ENCODE data around the gene DIP2A. TPM values are rescaled to one million over a fixed set of nuclear protein-coding genes. Genes with fewer than 3 reads are reported as not detected.
A peak's percentile ranks its signal among the peaks of the same experiment; 100 is the strongest.

The DIP2A gene
- total and polyA plus RNA-seq, 4 donors, result 5.3 to 61.5 (median 28.0) TPM

DNA sequence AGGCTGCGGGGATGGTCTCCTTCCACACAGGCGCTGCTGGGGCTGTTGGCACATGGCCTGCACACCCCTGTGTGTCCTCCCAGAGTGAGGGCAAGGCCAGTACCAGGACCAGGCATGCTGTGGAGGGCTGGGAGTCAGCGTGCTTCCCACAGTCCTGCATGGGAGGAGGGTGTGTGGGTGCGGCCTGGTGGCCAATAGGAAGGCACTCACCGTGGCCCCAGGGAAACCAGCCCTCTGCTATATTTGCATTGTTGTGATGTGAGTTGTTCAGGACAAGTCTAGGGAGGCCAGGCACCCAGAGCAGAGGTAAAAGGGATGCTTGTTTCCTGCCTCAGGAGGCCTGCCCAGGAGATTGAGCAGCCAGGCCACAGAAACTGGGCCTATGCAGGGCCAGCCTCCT, 86.7 kb downstream of the DIP2A start:
- intact Hi-C loops (cut with DNase I), result no loop called here
- Histone ChIP-seq H3K4me3 (ENCODE audit: low read length in 2 of 2) (no peak overlapping the region), H3K4me1 (ENCODE audit: control insufficient read depth in 1 of 2, insufficient read depth in 2 of 2, low read length in 2 of 2) (no peaks in the 10 kb centered on the region), H3K27me3 (ENCODE audit: control insufficient read depth in 1 of 2, insufficient read depth in 2 of 2, low read length in 1 of 2) (no peaks in the 10 kb centered on the region), H3K27ac (ENCODE audit: low read depth in 1 of 2, low read length in 2 of 2) (no peak overlapping the region), H3K36me3 (ENCODE audit: control insufficient read depth in 1 of 2, insufficient read depth in 2 of 2, low read length in 1 of 2) (peaks cover 2 to 11% of the 10 kb centered on the region in 2 donors), H3K9me3 (ENCODE audit: control insufficient read depth, low read length) (no peaks in the 10 kb centered on the region)
- 90 to 97% methylated on average over 5 of the region's 5 CpGs for WGBS, 2 donors
- DNase-seq, result no peak
- no peak for ATAC-seq (ENCODE audit: low FRiP score)

DNA sequence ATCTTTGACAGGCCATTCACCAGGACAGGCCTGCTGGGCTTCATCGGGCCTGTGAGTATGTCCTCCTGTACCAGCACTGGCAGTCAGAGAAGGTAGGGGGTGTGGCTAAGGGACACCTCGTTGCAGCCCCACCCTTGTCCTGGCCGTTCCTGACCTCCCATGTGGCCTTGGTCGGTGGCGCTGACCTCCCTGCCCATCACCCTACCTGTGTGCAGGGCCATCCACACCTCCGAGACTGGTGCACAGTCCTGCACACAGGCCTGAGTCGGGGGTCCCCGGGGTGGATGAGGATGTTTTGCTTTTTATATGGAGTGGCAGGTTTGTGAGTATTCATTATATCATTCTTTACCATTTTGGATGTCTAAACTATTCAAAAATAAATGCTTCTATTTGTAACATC, 87.2 kb downstream of the DIP2A start:
- Histone ChIP-seq H3K27ac (ENCODE audit: low read depth in 1 of 2, low read length in 2 of 2) (no peak overlapping the region), H3K27me3 (ENCODE audit: control insufficient read depth in 1 of 2, insufficient read depth in 2 of 2, low read length in 1 of 2) (no peaks in the 10 kb centered on the region), H3K36me3 (ENCODE audit: control insufficient read depth in 1 of 2, insufficient read depth in 2 of 2, low read length in 1 of 2) (peaks cover 2 to 13% of the 10 kb centered on the region in 2 donors), H3K9me3 (ENCODE audit: control insufficient read depth, low read length) (no peaks in the 10 kb centered on the region), H3K4me1 (ENCODE audit: control insufficient read depth in 1 of 2, insufficient read depth in 2 of 2, low read length in 2 of 2) (no peaks in the 10 kb centered on the region), H3K4me3 (ENCODE audit: low read length in 2 of 2) (no peak overlapping the region)
- DNase-seq (no peak), ATAC-seq (ENCODE audit: low FRiP score) (no peak)
- intact Hi-C loops (cut with DNase I), result no loop called here
- 89 to 90% methylated on average over 8 of the region's 8 CpGs for WGBS, 2 donors

DNA sequence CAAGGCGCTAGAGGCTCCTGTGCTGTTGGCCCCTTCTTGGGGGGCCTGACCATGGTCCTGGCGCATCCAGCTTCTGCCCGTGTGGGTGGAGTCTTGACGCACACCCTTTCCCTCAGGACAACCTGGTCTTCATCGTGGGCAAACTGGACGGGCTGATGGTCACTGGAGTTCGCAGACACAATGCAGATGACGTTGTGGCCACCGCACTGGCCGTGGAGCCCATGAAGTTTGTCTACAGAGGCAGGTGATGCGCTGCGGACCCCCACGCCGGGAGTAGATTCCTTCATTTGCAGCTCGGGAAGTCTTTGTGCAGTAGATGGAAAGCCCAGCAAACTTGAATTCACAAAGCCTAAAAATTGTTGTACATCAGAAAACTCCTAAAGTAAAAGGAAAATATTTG, 88.1 kb downstream of the DIP2A start:
- intact Hi-C loops (cut with DNase I), result no loop called here
- DNase-seq (no peak), ATAC-seq (ENCODE audit: low FRiP score) (no peak)
- H3K4me3 ChIP-seq (ENCODE audit: low read length in 2 of 2), result no peak overlapping the region
- no peaks in the 10 kb centered on the region for H3K9me3 ChIP-seq (ENCODE audit: control insufficient read depth, low read length)
- H3K36me3 ChIP-seq (ENCODE audit: control insufficient read depth in 1 of 2, insufficient read depth in 2 of 2, low read length in 1 of 2), result peaks cover 2 to 12% of the 10 kb centered on the region in 2 donors
- H3K4me1 ChIP-seq (ENCODE audit: control insufficient read depth in 1 of 2, insufficient read depth in 2 of 2, low read length in 2 of 2), result no peaks in the 10 kb centered on the region
- no peaks in the 10 kb centered on the region for H3K27me3 ChIP-seq (ENCODE audit: control insufficient read depth in 1 of 2, insufficient read depth in 2 of 2, low read length in 1 of 2)
- no peak overlapping the region for H3K27ac ChIP-seq (ENCODE audit: low read depth in 1 of 2, low read length in 2 of 2)
- 95 to 99% methylated on average over 15 of the region's 15 CpGs for WGBS, 2 donors

DNA sequence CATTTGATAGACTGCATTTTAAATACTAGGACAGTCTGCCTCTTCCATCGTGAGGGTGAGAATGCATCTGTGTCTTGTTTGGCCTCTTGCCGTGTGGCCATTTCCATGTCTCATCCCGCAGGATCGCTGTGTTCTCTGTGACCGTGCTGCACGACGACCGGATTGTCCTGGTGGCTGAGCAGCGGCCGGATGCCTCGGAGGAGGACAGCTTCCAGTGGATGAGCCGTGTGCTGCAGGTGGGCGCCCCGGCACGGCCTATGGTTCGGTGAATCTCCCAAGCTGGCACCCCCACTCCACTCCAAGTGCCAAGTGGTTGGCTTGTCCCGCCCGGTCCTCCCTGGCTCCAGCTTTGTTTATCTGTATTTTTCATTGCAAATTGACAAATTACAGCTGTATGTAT, 91.0 kb downstream of the DIP2A start:
- Histone ChIP-seq H3K27ac (ENCODE audit: low read depth in 1 of 2, low read length in 2 of 2) (no peak overlapping the region), H3K36me3 (ENCODE audit: control insufficient read depth in 1 of 2, insufficient read depth in 2 of 2, low read length in 1 of 2) (peaks cover 2 to 15% of the 10 kb centered on the region in 2 donors), H3K27me3 (ENCODE audit: control insufficient read depth in 1 of 2, insufficient read depth in 2 of 2, low read length in 1 of 2) (no peaks in the 10 kb centered on the region), H3K4me3 (ENCODE audit: low read length in 2 of 2) (no peak overlapping the region), H3K9me3 (ENCODE audit: control insufficient read depth, low read length) (no peaks in the 10 kb centered on the region), H3K4me1 (ENCODE audit: control insufficient read depth in 1 of 2, insufficient read depth in 2 of 2, low read length in 2 of 2) (no peaks in the 10 kb centered on the region)
- DNase-seq, result no peak
- WGBS, 2 donors, result 94 to 95% methylated on average over 18 of the region's 18 CpGs
- no peak for ATAC-seq (ENCODE audit: low FRiP score)
- intact Hi-C loops (cut with DNase I), result no loop called here

DNA sequence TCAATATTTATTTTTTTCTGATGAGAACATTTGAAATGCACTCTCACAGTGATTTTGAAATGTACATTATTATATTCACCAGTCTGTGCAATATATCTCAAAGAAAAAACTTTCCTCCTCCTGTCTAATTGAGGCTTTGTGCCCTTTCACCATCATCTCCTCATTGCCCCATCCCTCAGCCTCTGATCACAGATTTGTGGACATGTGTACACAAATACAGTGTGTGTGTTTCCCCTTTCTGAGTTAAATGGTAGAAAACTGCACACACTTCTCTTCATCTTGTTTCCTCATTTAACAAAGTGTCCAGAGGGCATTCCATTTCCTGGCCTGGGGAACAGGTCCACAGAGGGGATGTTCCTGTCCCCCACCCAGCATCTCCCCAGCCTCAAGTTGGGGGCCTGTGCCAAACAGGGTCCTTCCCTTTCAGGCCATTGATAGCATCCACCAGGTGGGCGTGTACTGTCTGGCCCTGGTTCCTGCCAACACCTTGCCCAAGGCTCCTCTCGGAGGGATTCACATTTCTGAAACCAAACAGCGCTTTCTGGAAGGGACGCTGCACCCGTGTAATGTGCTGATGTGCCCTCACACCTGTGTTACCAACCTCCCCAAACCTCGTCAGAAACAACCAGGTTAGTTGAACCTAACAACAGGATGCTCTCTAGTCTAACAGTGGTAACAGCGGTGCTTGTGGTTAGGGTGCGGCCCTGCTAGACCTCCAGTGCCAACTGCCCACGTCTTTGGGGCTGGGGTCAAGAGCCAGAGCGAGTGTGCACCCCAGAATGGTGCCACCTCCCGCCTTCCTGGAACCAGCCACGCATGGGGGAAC, 91.6 kb downstream of the DIP2A start:
- WGBS, 2 donors, result 88 to 93% methylated on average over 12 of the region's 12 CpGs
- no peaks in the 10 kb centered on the region for H3K9me3 ChIP-seq (ENCODE audit: control insufficient read depth, low read length)
- intact Hi-C loops (cut with DNase I), result no loop called here
- H3K27ac ChIP-seq (ENCODE audit: low read depth in 1 of 2, low read length in 2 of 2), result no peak overlapping the region
- no peak for ATAC-seq (ENCODE audit: low FRiP score)
- DNase-seq, result peak in 1 of 2 donors; percentile 54
- H3K4me3 ChIP-seq (ENCODE audit: low read length in 2 of 2), result no peak overlapping the region
- H3K4me1 ChIP-seq (ENCODE audit: control insufficient read depth in 1 of 2, insufficient read depth in 2 of 2, low read length in 2 of 2), result no peaks in the 10 kb centered on the region
- no peaks in the 10 kb centered on the region for H3K27me3 ChIP-seq (ENCODE audit: control insufficient read depth in 1 of 2, insufficient read depth in 2 of 2, low read length in 1 of 2)
- peaks cover 2 to 14% of the 10 kb centered on the region in 2 donors for H3K36me3 ChIP-seq (ENCODE audit: control insufficient read depth in 1 of 2, insufficient read depth in 2 of 2, low read length in 1 of 2)

DNA sequence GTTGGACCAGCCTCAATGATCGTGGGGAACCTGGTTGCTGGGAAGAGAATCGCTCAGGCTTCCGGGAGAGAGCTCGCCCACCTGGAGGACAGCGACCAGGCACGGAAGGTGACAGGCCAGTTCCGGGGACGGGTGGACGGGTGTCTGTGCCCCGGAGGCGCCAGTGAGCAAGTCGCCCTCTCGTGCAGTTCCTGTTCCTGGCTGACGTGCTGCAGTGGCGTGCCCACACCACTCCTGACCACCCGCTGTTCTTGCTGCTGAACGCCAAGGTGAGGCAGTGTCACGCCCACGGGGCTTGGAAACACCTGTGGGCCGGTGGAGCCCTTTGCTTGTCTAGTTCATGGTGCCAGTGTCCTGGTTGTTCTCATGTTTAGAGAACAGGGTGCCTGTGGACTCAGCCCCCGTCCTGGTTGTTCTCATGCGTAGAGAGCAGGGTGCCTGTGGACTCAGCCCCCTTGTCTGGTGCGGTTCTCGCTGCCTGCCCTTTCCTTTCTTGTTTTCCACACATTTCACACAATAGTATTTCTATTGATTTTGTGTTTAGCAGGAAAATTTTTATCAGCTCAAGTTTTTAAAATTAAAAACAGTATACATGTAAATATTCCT, 93.0 kb downstream of the DIP2A start:
- no peak for ATAC-seq (ENCODE audit: low FRiP score)
- Histone ChIP-seq H3K27ac (ENCODE audit: low read depth in 1 of 2, low read length in 2 of 2) (no peak overlapping the region), H3K36me3 (ENCODE audit: control insufficient read depth in 1 of 2, insufficient read depth in 2 of 2, low read length in 1 of 2) (peaks cover 2 to 11% of the 10 kb centered on the region in 2 donors), H3K27me3 (ENCODE audit: control insufficient read depth in 1 of 2, insufficient read depth in 2 of 2, low read length in 1 of 2) (no peaks in the 10 kb centered on the region), H3K9me3 (ENCODE audit: control insufficient read depth, low read length) (no peaks in the 10 kb centered on the region), H3K4me3 (ENCODE audit: low read length in 2 of 2) (no peak overlapping the region), H3K4me1 (ENCODE audit: control insufficient read depth in 1 of 2, insufficient read depth in 2 of 2, low read length in 2 of 2) (no peaks in the 10 kb centered on the region)
- peak; percentile 65 to 76 for DNase-seq
- WGBS, 2 donors, result 90 to 91% methylated on average over 24 of the region's 24 CpGs
- intact Hi-C loops (cut with DNase I), result no loop called here

DNA sequence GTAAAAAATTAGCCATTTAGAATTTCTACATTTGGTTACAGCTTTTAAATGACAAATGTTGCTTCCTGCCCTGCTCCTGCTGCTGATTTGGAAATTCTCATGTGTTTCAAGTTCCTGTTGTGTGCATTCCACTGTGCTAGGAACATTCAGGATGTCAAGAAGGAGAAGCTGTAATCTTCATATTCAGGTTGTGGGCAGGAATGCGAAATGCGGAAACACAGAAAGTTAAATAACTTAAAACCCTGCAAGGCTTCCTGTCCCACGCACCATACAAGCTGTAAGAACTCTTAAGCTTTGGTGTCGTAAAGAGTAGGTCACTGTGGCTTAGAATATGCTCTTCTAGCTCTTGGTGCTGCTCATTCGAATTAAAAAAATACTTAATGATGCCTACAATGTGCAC, 93.6 kb downstream of the DIP2A start:
- intact Hi-C loops (cut with DNase I), result no loop called here
- H3K27ac ChIP-seq (ENCODE audit: low read depth in 1 of 2, low read length in 2 of 2), result no peak overlapping the region
- no peaks in the 10 kb centered on the region for H3K27me3 ChIP-seq (ENCODE audit: control insufficient read depth in 1 of 2, insufficient read depth in 2 of 2, low read length in 1 of 2)
- no peak overlapping the region for H3K4me3 ChIP-seq (ENCODE audit: low read length in 2 of 2)
- no peaks in the 10 kb centered on the region for H3K4me1 ChIP-seq (ENCODE audit: control insufficient read depth in 1 of 2, insufficient read depth in 2 of 2, low read length in 2 of 2)
- H3K36me3 ChIP-seq (ENCODE audit: control insufficient read depth in 1 of 2, insufficient read depth in 2 of 2, low read length in 1 of 2), result peaks cover 2 to 11% of the 10 kb centered on the region in 2 donors
- WGBS, 2 donors, result 87 to 92% methylated on average over 5 of the region's 5 CpGs
- DNase-seq (no peak), ATAC-seq (ENCODE audit: low FRiP score) (no peak)
- no peaks in the 10 kb centered on the region for H3K9me3 ChIP-seq (ENCODE audit: control insufficient read depth, low read length)

DNA sequence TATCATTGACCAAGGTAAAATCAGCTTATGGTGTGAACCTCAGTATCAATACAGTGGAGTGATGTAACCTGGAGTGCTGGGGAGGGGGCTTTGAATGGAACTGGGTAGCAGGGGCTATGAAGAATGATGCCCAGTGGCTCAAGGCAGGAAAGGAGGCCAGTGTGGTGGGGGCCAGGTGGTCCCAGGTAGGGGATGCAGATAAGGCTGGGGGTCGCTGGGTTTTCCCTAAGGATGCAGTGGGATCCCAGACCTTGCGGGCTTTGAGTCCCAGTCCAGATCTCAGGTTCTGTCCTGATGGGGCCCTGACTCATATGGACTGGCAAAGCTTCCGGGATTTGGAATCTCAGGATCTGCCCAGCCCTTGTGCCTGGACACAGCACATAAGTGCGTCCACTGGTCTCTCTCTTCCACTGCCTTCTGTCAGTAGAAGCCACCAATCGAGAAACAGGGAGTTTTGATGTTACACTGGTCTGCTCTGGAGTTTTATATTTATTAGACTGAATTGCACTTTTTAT, 94.2 kb downstream of the DIP2A start:
- ATAC-seq (ENCODE audit: low FRiP score) (no peak), DNase-seq (no peak)
- 93 to 94% methylated on average over 5 of the region's 5 CpGs for WGBS, 2 donors
- Histone ChIP-seq H3K4me1 (ENCODE audit: control insufficient read depth in 1 of 2, insufficient read depth in 2 of 2, low read length in 2 of 2) (no peaks in the 10 kb centered on the region), H3K36me3 (ENCODE audit: control insufficient read depth in 1 of 2, insufficient read depth in 2 of 2, low read length in 1 of 2) (peaks cover 2 to 12% of the 10 kb centered on the region in 2 donors), H3K4me3 (ENCODE audit: low read length in 2 of 2) (no peak overlapping the region), H3K9me3 (ENCODE audit: control insufficient read depth, low read length) (no peaks in the 10 kb centered on the region), H3K27ac (ENCODE audit: low read depth in 1 of 2, low read length in 2 of 2) (no peak overlapping the region), H3K27me3 (ENCODE audit: control insufficient read depth in 1 of 2, insufficient read depth in 2 of 2, low read length in 1 of 2) (no peaks in the 10 kb centered on the region)
- intact Hi-C loops (cut with DNase I), result no loop called here

DNA sequence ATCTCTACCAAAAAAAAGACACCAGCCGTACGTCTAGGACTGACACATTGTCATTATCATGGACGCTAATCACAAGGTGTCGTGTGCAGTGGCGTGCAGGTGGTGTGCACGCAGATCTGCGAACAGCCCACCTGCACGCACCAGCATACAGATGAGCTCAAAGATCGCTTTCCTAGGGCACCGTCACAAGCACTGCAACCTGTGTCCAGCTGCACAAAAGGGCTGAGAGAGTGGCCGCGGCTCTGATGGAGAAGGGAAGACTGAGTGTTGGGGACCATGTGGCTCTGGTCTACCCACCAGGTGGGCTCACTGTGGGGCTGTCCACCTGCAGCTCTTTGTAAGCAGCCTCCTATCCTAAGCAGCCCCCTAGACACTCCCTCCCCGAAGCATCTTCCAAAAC, 95.3 kb downstream of the DIP2A start:
- DNase-seq (no peak), ATAC-seq (ENCODE audit: low FRiP score) (no peak)
- Histone ChIP-seq H3K27ac (ENCODE audit: low read depth in 1 of 2, low read length in 2 of 2) (no peak overlapping the region), H3K9me3 (ENCODE audit: control insufficient read depth, low read length) (no peaks in the 10 kb centered on the region), H3K27me3 (ENCODE audit: control insufficient read depth in 1 of 2, insufficient read depth in 2 of 2, low read length in 1 of 2) (no peaks in the 10 kb centered on the region), H3K4me1 (ENCODE audit: control insufficient read depth in 1 of 2, insufficient read depth in 2 of 2, low read length in 2 of 2) (no peaks in the 10 kb centered on the region), H3K36me3 (ENCODE audit: control insufficient read depth in 1 of 2, insufficient read depth in 2 of 2, low read length in 1 of 2) (peaks cover 0 to 12% of the 10 kb centered on the region in 2 donors), H3K4me3 (ENCODE audit: low read length in 2 of 2) (no peak overlapping the region)
- intact Hi-C loops (cut with DNase I), result no loop called here
- WGBS, 2 donors, result 94 to 95% methylated on average over 13 of the region's 13 CpGs

Measured in aorta (tissue), 5 donors.